Measurements from ENCODE around the gene CRB2.

Gene CRB2

GRCh38 chr9:123414936-123415930 lies 59.2 kb downstream of the CRB2 start:
- no peaks in the 10 kb centered on the region for H3K4me1 Mint-ChIP-seq
- DNase-seq = no peak
- no peak overlapping the region for H3K27ac Mint-ChIP-seq
- H3K4me3 Mint-ChIP-seq = no peak overlapping the region
- no peaks in the 10 kb centered on the region for H3K36me3 Mint-ChIP-seq
- H3K9me3 Mint-ChIP-seq = no peaks in the 10 kb centered on the region
- CTCF ChIA-PET = interaction anchor here (1.0 kb wide), 1 partner anchor 15 kb away, joined by 3 read pairs; no protein-coding TSS in a partner anchor
- H3K27me3 Mint-ChIP-seq = no peaks in the 10 kb centered on the region

- H3K36me3 Mint-ChIP-seq = no peaks in the 10 kb centered on the region
- no peak for DNase-seq
- no peaks in the 10 kb centered on the region for H3K27me3 Mint-ChIP-seq
- no peaks in the 10 kb centered on the region for H3K9me3 Mint-ChIP-seq
- no peaks in the 10 kb centered on the region for H3K4me1 Mint-ChIP-seq
- H3K27ac Mint-ChIP-seq = no peak overlapping the region
- no peak overlapping the region for H3K4me3 Mint-ChIP-seq
- CTCF ChIA-PET = no interaction called here
These were observed 60.2 kb downstream of the CRB2 start for GRCh38 chr9:123416176-123416575.

- no peaks in the 10 kb centered on the region for H3K27me3 Mint-ChIP-seq
- no peaks in the 10 kb centered on the region for H3K9me3 Mint-ChIP-seq
- no peaks in the 10 kb centered on the region for H3K36me3 Mint-ChIP-seq
- H3K27ac Mint-ChIP-seq = no peak overlapping the region
- peak; percentile 18 for DNase-seq
- H3K4me3 Mint-ChIP-seq = no peak overlapping the region
- CTCF ChIA-PET = no interaction called here
- no peaks in the 10 kb centered on the region for H3K4me1 Mint-ChIP-seq
These were observed 61.5 kb downstream of the CRB2 start for GRCh38 chr9:123417289-123418051.

GRCh38 chr9:123418052-123418430 lies 62.0 kb downstream of the CRB2 start:
- Mint-ChIP-seq H3K27ac (no peak overlapping the region), H3K27me3 (no peaks in the 10 kb centered on the region), H3K9me3 (no peaks in the 10 kb centered on the region), H3K36me3 (no peaks in the 10 kb centered on the region), H3K4me1 (no peaks in the 10 kb centered on the region), H3K4me3 (no peak overlapping the region)
- peak; percentile 0 for DNase-seq
- CTCF ChIA-PET = no interaction called here

GRCh38 chr9:123418506-123418905 lies 62.5 kb downstream of the CRB2 start:
- H3K36me3 Mint-ChIP-seq = no peaks in the 10 kb centered on the region
- H3K27me3 Mint-ChIP-seq = no peaks in the 10 kb centered on the region
- no peak overlapping the region for H3K4me3 Mint-ChIP-seq
- no peak overlapping the region for H3K27ac Mint-ChIP-seq
- no peaks in the 10 kb centered on the region for H3K4me1 Mint-ChIP-seq
- H3K9me3 Mint-ChIP-seq = no peaks in the 10 kb centered on the region
- peak; percentile 1 for DNase-seq
- CTCF ChIA-PET = no interaction called here

- no peaks in the 10 kb centered on the region for H3K36me3 Mint-ChIP-seq
- H3K4me3 Mint-ChIP-seq = no peak overlapping the region
- DNase-seq = peak; percentile 10
- H3K27me3 Mint-ChIP-seq = no peaks in the 10 kb centered on the region
- CTCF ChIA-PET = no interaction called here
- no peaks in the 10 kb centered on the region for H3K9me3 Mint-ChIP-seq
- H3K4me1 Mint-ChIP-seq = no peaks in the 10 kb centered on the region
- H3K27ac Mint-ChIP-seq = no peak overlapping the region
These were observed 63.1 kb downstream of the CRB2 start for GRCh38 chr9:123419091-123419490.

GRCh38 chr9:123419721-123420591 lies 64.0 kb downstream of the CRB2 start:
- Mint-ChIP-seq H3K36me3 (no peaks in the 10 kb centered on the region), H3K27me3 (no peaks in the 10 kb centered on the region), H3K9me3 (no peaks in the 10 kb centered on the region), H3K4me1 (no peaks in the 10 kb centered on the region), H3K27ac (no peak overlapping the region), H3K4me3 (no peak overlapping the region)
- peak; percentile 7 for DNase-seq
- CTCF ChIA-PET = no interaction called here

- Mint-ChIP-seq H3K36me3 (no peaks in the 10 kb centered on the region), H3K9me3 (no peaks in the 10 kb centered on the region), H3K27ac (no peak overlapping the region), H3K4me3 (no peak overlapping the region), H3K4me1 (no peaks in the 10 kb centered on the region), H3K27me3 (no peaks in the 10 kb centered on the region)
- CTCF ChIA-PET = no interaction called here
- DNase-seq = peak; percentile 11
These were observed 64.7 kb downstream of the CRB2 start for GRCh38 chr9:123420592-123421111.

- H3K36me3 Mint-ChIP-seq = no peaks in the 10 kb centered on the region
- H3K4me1 Mint-ChIP-seq = no peaks in the 10 kb centered on the region
- no peak overlapping the region for H3K27ac Mint-ChIP-seq
- H3K27me3 Mint-ChIP-seq = no peaks in the 10 kb centered on the region
- H3K4me3 Mint-ChIP-seq = no peak overlapping the region
- peak; percentile 5 for DNase-seq
- CTCF ChIA-PET = no interaction called here
- H3K9me3 Mint-ChIP-seq = no peaks in the 10 kb centered on the region
These were observed 65.2 kb downstream of the CRB2 start for GRCh38 chr9:123421186-123421585.

- Mint-ChIP-seq H3K36me3 (no peaks in the 10 kb centered on the region), H3K4me1 (no peaks in the 10 kb centered on the region)
These were observed 65.9 kb downstream of the CRB2 start for GRCh38 chr9:123421801-123422455.

GRCh38 chr9:123422635-123423310 lies 66.8 kb downstream of the CRB2 start:
- Mint-ChIP-seq H3K4me1 (no peaks in the 10 kb centered on the region), H3K36me3 (no peaks in the 10 kb centered on the region), H3K9me3 (no peaks in the 10 kb centered on the region), H3K27ac (no peak overlapping the region), H3K27me3 (no peaks in the 10 kb centered on the region), H3K4me3 (no peak overlapping the region)
- DNase-seq = peak; percentile 8
- CTCF ChIA-PET = interaction anchor here (1.0 kb wide), 1 partner anchor 23 kb away, joined by 4 read pairs; no protein-coding TSS in a partner anchor

More at GRCh38 chr9:123421801-123422455, 65.9 kb downstream of the CRB2 start:
- Mint-ChIP-seq H3K27me3 (no peaks in the 10 kb centered on the region), H3K4me3 (no peak overlapping the region), H3K9me3 (no peaks in the 10 kb centered on the region), H3K27ac (peak overlapping the region; percentile 39)
- DNase-seq = peak; percentile 8
- CTCF ChIA-PET = interaction anchor here (1.0 kb wide), 1 partner anchor 22 kb away, joined by 4 read pairs; no protein-coding TSS in a partner anchor

GRCh38 chr9:123423311-123423640 lies 67.3 kb downstream of the CRB2 start:
- H3K36me3 Mint-ChIP-seq = no peaks in the 10 kb centered on the region
- DNase-seq = no peak
- no peaks in the 10 kb centered on the region for H3K4me1 Mint-ChIP-seq

GRCh38 chr9:123424131-123424530 lies 68.1 kb downstream of the CRB2 start:
- DNase-seq = no peak
- H3K27ac Mint-ChIP-seq = no peak overlapping the region
- H3K36me3 Mint-ChIP-seq = no peaks in the 10 kb centered on the region
- H3K9me3 Mint-ChIP-seq = peaks cover 2% of the 10 kb centered on the region
- H3K27me3 Mint-ChIP-seq = no peaks in the 10 kb centered on the region
- no peaks in the 10 kb centered on the region for H3K4me1 Mint-ChIP-seq
- CTCF ChIA-PET = no interaction called here
- no peak overlapping the region for H3K4me3 Mint-ChIP-seq

More at GRCh38 chr9:123423311-123423640, 67.3 kb downstream of the CRB2 start:
- no peak overlapping the region for H3K4me3 Mint-ChIP-seq
- no peak overlapping the region for H3K27ac Mint-ChIP-seq
- H3K9me3 Mint-ChIP-seq = no peaks in the 10 kb centered on the region
- H3K27me3 Mint-ChIP-seq = no peaks in the 10 kb centered on the region
- CTCF ChIA-PET = interaction anchor here (1.0 kb wide), 1 partner anchor 23 kb away, joined by 4 read pairs; no protein-coding TSS in a partner anchor

Data from activated naive CD4-positive, alpha-beta T cell treated with anti-CD3 and anti-CD28 coated beads, Interleukin-2, amount 10 ng/mL, durations not matched to agents 7 days and 5 days (primary cell).